GM13976 (cell line): Measurements from ENCODE around the gene SPC25.
"Not testable (repeated sequence)": the region's sequence is repeated elsewhere in the genome, so short reads cannot be mapped to it uniquely, and the experiment has no call there.

Source experiments
- DNase-seq: peaks from one replicate; pipeline ENCODE4 v3.0.0; 2012; ENCODE audit warnings: low spot score
- in situ Hi-C: fragments of 300-500 bp; cut with MboI; formaldehyde crosslinking; loops from one replicate; pipeline ENCODE4 v1.12.0; 2022; ENCODE audit warnings: low sequenced_read_pairs, mixed read lengths, inconsistent platforms; ENCODE audit not compliant: unreplicated experiment
- TF ChIP-seq, protein P1 (sequence below): IDR thresholded peaks from 2 replicates; pipeline ENCODE4 v1.5.1; 2012; ENCODE audit warnings: borderline replicate concordance, mild to moderate bottlenecking; ENCODE audit not compliant: insufficient read depth; ENCODE audit errors: extremely low read depth, missing control alignments, control extremely low read depth

SPC25 gene

DNA sequence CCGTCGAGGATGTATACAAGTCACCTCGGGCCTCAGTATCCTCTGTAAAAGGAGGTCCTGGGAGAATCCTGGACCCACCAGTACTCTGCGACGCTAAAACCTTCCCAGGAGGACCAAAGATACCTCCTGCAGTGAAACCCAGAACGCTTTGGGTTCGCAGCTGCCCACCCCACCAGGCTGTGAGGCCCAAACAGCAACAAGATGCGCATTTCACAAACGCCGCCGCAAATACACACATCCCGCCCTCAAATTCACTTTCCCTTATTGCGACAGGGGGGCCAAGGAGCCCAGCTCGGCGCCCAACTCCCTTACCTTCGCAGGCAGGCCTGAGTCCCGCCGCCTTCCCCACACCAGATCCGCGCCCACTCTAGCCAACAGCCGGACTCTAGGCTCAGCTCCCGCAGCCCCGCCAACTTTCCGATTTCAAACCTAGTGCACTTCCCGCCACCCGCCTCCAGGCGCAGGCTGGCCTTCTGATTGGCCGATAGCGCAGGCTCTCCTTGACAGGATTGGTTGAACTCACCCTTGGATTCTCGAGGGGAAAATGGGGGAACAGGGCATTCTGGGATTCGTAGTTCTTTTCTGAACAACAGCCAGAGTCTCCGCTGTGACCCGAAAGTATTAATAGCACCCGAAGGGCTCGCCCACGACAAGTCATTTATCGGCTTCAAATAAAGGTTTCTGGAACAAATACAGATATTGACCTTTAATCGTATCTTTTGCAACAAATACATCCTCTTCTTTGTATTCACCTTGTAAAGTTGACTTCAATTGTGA is at the start of gene SPC25:
TSS of gene SPC25 (minus strand) at position 425 of the 777 bp plus-strand sequence. CDS start 911 bp downstream, outside the sequence.
- in situ Hi-C loops, result no loop called here
- TF ChIP-seq, protein P1, sequence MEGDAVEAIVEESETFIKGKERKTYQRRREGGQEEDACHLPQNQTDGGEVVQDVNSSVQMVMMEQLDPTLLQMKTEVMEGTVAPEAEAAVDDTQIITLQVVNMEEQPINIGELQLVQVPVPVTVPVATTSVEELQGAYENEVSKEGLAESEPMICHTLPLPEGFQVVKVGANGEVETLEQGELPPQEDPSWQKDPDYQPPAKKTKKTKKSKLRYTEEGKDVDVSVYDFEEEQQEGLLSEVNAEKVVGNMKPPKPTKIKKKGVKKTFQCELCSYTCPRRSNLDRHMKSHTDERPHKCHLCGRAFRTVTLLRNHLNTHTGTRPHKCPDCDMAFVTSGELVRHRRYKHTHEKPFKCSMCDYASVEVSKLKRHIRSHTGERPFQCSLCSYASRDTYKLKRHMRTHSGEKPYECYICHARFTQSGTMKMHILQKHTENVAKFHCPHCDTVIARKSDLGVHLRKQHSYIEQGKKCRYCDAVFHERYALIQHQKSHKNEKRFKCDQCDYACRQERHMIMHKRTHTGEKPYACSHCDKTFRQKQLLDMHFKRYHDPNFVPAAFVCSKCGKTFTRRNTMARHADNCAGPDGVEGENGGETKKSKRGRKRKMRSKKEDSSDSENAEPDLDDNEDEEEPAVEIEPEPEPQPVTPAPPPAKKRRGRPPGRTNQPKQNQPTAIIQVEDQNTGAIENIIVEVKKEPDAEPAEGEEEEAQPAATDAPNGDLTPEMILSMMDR, result no peak
- DNase-seq, result peak; percentile 94

DNA sequence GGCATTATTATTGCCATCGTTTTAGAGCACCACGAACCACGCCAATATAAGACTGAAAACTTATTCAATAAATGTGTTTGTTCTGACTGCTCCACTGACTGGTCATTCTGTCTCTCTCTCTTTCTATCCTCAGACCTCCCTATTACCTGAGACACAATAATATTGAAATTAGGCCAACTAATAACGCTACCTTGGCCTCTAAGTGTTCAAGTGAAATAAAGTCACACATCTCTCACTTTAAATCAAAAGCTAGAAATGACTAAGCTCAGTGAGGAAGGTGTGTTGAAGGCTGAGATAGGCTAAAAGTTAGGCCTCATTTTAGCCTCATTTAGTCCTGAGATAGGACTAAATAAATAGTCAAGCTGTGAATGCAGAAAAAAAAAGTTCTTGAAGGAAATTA is 49.7 kb upstream of the SPC25 start:
- TF ChIP-seq, protein P1, result no peak
- in situ Hi-C loops, result no loop called here

GRCh38 chr2:168939061-168939460 is 48.8 kb upstream of the SPC25 start:
- TF ChIP-seq, protein P1, result no peak
- no peak for DNase-seq
- in situ Hi-C loops, result no loop called here

More for the DNA sequence above, 49.7 kb upstream of the SPC25 start:
- no peak for DNase-seq

DNA sequence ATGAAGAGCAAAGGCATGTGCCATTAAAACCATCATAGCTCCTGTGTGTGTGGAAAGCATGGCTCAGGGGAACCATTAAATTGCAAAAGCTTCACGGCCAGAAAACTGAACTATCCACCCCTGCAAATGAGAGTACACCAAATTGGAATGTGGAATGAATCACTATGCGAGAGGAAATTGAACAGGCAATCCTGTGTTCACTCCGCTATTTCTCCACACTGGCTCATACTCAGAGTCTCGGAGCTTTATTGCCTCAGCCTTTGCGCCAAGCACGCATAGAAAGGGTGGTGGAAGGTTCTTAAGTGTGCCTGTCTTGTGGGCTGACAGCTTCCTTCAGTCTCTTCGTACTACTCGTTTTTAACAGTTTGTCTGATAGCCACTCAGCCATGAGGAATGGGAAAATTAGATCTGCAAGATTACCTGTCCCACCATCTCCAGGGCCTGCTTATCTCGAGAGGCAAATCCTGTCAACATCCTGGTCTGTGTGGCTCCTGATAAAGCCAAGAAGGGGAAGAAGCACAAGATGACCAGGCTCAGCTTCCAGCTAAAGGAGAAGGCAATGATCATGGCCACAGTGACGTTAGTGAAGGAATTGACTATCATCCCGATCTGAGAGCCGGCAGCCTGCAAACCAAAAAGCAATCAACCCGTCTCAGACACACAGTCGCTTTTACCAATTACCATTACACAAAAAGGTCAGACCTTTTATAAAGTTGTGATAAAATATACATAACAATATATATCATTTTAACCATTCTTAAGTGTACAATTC is 45.8 kb upstream of the SPC25 start:
- in situ Hi-C loops, result no loop called here

DNA sequence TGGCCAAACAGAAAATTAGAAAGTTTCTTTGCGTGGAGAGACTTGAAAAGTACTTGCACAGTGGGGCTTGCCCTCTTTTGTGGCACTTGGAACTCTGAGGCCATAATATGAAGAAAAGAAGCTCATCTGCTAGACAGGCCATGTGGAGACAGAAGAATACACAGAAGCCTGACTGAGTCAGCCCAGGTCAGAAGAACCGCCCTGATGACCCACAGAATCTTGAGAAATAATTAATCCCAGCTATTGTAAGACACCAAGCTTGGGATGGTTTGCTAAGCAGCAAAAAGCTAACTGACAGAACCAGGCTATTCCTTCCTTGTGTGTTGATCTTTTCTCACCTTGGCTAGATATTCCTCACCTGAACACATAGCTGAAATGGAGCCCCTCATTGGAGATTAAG is 44.6 kb upstream of the SPC25 start:
- TF ChIP-seq, protein P1, result no peak
- in situ Hi-C loops, result no loop called here
- DNase-seq, result no peak

More for the DNA sequence above, 45.8 kb upstream of the SPC25 start:
- DNase-seq, result no peak
- TF ChIP-seq, protein P1, result no peak

DNA sequence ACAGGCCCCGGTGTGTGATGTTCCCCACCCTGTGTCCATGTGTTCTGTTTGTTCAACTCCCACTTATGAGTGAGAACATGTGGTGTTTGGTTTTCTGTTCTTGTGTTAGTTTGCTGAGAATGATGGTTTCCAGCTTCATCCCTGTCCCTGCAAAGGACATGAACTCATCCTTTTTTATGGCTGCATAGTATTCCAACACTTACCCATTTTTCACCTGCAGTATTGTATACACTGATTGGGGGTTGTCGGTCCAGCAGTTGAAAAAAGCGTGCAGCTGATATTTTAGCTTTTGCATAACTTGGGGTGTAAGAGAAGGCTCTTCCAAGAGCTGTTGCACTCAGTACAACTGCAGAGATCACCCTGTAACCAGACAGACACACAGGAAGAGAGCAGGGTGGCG is 41.9 kb upstream of the SPC25 start:
- DNase-seq, in situ Hi-C loops: not testable (repeated sequence)

DNA sequence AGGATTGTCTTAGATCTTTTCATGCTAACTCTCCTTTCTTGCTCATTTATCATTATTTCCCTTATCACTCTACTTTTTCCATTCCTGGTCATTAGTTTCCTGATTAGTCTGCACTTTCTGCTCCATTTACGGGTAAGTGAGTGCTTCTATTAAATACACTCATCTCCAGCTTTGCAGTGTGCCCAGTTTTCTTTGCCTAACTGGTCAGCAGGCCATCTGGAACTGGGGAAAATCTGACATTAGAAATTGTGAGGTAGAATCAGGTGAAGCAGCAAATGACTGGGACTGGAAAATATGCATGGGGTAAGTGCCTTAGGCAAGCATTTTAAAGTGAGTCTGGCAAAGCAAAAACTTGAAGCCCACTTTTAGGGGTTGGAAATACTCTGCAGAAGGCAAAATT is 40.0 kb upstream of the SPC25 start:
- in situ Hi-C loops, result no loop called here
- no peak for DNase-seq
- TF ChIP-seq, protein P1, result no peak
